Thyroid gland (tissue), 4 donors: ENCODE measurements around the gene DDX50. TPM values are rescaled to one million over a fixed set of nuclear protein-coding genes. Genes with fewer than 3 reads are reported as not detected.

ENCODE experiments used
- DNase-seq, 2 donors: peaks; one replicate each; pipeline ENCODE4 v3.0.0-alpha.2; 2019
- H3K27ac ChIP-seq, 3 donors: fragments of 200-600 bp; sonication (generic); 1 replicate in 2 of 3; 2 replicates in 1 of 3; pipeline ENCODE4 v1.5.1; 2016 to 2019; ENCODE audit warnings: mild to moderate bottlenecking in 1 of 3, moderate library complexity in 1 of 3
- H3K27me3 ChIP-seq: fragments of 200-600 bp; sonication (generic); one replicate; pipeline ENCODE4 v1.5.1; 2019
- H3K36me3 ChIP-seq, 2 donors: fragments of 200-600 bp; sonication (generic); one replicate each; pipeline ENCODE4 v1.5.1; 2016 to 2019
- H3K4me1 ChIP-seq, 2 donors: fragments of 200-600 bp; sonication (generic); one replicate each; pipeline ENCODE4 v1.5.1; 2017 to 2019
- H3K4me3 ChIP-seq, 3 donors: fragments of 200-600 bp; sonication (generic); replicated peaks in 1 of 3; 1 replicate in 2 of 3; 2 replicates in 1 of 3; pipeline ENCODE4 v1.5.1; 2016; ENCODE audit warnings: mild to moderate bottlenecking in 1 of 3
- H3K9me3 ChIP-seq: fragments of 200-600 bp; sonication (generic); one replicate; pipeline ENCODE4 v1.5.1; 2017
- POLR2A ChIP-seq, 2 donors: fragments of 450-650 bp; IDR thresholded peaks; one replicate each; pipeline ENCODE4 v1.6.1; 2017; ENCODE audit warnings: antibody characterized with exemption in 2 of 2, mild to moderate bottlenecking in 2 of 2, moderate library complexity in 1 of 2
- WGBS, 2 donors: methylation state at CpG; one replicate each; pipeline ENCODE4 v1.1.5; 2017; 5-methylcytosine and 5-hydroxymethylcytosine counted together
- intact Hi-C: fragments of 100-400 bp; cut with DNase I; formaldehyde crosslinking; loops from one replicate; pipeline ENCODE4 v1.15.1; 2023
- total RNA-seq, 4 donors: library from RNA; depleted of rRNA; stranded (reverse); fragments of >200 nt; gene quantifications; one replicate each; pipeline ENCODE4 v1.2.3, GENCODE V29; 2016
- TF ChIP-seq, protein P1 (sequence below), 6 experiments: fragments of 200-600 bp in 3 of 6; fragments of 450-650 bp in 3 of 6; sonication (generic) in 3 of 6; IDR thresholded peaks; one replicate each; pipeline ENCODE4 v1.5.1; 2016 to 2019; ENCODE audit warnings: antibody characterized with exemption in 6 of 6, mild to moderate bottlenecking in 2 of 6, inconsistent platforms in 1 of 6, moderate library complexity in 1 of 6

Gene DDX50
- total RNA-seq, 4 donors from 2014 or later = 36.3 to 51.3 (median 41.7) TPM

DNA sequence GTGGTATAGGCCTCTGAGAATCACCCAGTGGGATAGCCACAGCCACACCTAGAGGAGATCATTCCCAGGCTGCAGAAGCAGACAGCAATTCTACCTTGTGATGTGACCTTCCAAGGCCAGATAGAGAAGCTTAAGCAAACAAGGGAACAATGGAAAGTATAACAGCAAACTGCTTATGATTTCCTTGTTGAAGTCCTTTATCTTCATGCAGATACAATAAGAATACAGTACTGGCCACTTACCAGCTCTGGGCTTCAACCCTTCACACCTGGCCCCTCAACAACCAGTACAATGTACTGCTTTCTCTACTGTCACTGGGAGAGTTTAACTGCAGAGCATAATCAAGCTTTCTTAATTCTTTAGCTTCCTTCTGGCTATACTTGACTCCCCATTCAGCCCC lies 22.6 kb upstream of the DDX50 start:
- peaks cover 10 to 25% of the 10 kb centered on the region in 2 donors for H3K4me1 ChIP-seq
- H3K4me3 ChIP-seq = no peak overlapping the region
- DNase-seq = no peak
- no peaks in the 10 kb centered on the region for H3K9me3 ChIP-seq
- intact Hi-C loops = no loop called here
- H3K27me3 ChIP-seq = no peaks in the 10 kb centered on the region
- H3K27ac ChIP-seq = no peak overlapping the region
- H3K36me3 ChIP-seq = no peaks in the 10 kb centered on the region
- no peak for TF ChIP-seq POLR2A (IDR thresholded peaks at IDR 0.05)
- TF ChIP-seq, protein P1, sequence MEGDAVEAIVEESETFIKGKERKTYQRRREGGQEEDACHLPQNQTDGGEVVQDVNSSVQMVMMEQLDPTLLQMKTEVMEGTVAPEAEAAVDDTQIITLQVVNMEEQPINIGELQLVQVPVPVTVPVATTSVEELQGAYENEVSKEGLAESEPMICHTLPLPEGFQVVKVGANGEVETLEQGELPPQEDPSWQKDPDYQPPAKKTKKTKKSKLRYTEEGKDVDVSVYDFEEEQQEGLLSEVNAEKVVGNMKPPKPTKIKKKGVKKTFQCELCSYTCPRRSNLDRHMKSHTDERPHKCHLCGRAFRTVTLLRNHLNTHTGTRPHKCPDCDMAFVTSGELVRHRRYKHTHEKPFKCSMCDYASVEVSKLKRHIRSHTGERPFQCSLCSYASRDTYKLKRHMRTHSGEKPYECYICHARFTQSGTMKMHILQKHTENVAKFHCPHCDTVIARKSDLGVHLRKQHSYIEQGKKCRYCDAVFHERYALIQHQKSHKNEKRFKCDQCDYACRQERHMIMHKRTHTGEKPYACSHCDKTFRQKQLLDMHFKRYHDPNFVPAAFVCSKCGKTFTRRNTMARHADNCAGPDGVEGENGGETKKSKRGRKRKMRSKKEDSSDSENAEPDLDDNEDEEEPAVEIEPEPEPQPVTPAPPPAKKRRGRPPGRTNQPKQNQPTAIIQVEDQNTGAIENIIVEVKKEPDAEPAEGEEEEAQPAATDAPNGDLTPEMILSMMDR (IDR thresholded peaks at IDR 0.05) = no peak

DNA sequence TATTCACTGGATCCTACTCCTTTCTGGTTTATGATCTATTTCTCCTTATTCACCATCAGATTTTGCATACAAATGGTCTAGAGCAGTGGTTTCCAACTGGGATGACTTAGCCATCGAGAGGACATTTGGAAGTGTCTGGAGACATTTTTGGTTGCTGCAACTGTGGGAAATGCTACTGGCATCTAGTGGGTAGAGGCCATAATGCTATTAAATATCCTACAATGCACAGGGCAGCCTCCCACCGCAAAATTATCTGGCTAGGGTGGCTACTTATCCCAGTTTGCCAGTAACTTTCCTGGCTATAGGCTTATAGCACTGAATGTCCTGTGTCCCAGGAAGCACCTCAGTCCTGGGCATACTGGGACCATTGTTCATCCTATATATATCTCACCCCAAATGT lies 21.5 kb upstream of the DDX50 start:
- H3K4me3 ChIP-seq = no peak overlapping the region
- H3K27me3 ChIP-seq = no peaks in the 10 kb centered on the region
- TF ChIP-seq, protein P1 (IDR thresholded peaks at IDR 0.05) = no peak
- TF ChIP-seq POLR2A (IDR thresholded peaks at IDR 0.05) = no peak
- 93 to 100% methylated on average over 2 of the region's 2 CpGs for WGBS, 2 donors
- no peaks in the 10 kb centered on the region for H3K9me3 ChIP-seq
- intact Hi-C loops = no loop called here
- no peaks in the 10 kb centered on the region for H3K36me3 ChIP-seq
- no peak overlapping the region for H3K27ac ChIP-seq
- no peak for DNase-seq
- peaks cover 10 to 25% of the 10 kb centered on the region in 2 donors for H3K4me1 ChIP-seq

DNA sequence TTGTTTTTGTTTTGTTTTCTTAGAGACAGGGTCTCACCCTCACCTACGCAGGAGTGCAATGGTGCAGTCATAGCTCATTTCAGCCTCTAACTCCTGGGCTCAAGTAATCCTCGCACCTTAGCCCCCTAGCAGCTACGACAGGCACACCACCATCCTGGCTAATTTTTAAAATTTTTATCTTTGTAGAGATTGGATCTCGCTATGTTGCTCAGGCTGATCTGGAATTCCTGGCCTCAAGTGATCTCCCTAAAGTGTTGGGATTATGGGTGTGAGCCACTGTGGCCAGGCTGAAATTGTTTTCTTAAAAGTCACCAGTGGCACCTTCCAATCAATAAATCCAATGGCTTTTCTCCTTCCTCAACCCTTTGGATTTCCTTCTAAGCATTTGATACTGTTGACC lies 20.9 kb upstream of the DDX50 start:
- Histone ChIP-seq H3K27me3 (no peaks in the 10 kb centered on the region), H3K4me1 (peaks cover 10 to 25% of the 10 kb centered on the region in 2 donors), H3K4me3 (no peak overlapping the region), H3K27ac (no peak overlapping the region), H3K9me3 (no peaks in the 10 kb centered on the region), H3K36me3 (no peaks in the 10 kb centered on the region)
- intact Hi-C loops = no loop called here
- no peak for TF ChIP-seq POLR2A (IDR thresholded peaks at IDR 0.05)
- TF ChIP-seq, protein P1 (IDR thresholded peaks at IDR 0.05) = no peak
- no peak for DNase-seq
- WGBS, 2 donors = 98 to 99% methylated on average over 4 of the region's 4 CpGs

DNA sequence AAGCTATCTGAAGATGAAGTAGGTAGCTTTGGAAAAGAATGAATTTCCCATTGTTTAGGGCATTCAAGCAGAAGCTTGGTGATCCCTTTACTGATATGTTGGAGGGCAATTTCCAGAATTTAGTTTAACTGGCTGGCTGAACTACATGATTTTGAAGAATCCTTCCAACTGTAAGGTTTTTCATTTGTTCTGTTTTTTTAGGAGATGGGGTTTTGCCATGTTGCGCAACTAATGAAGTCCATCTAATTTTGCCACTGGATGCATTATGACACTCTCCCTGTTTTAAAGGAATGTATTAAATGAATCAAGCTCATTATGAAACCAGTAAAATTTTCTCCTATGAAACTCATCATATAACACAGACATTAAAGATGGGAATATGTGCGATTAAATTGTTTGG lies 6.1 kb upstream of the DDX50 start:
- no peak overlapping the region for H3K4me3 ChIP-seq
- WGBS, 2 donors = 97 to 98% methylated on average over 2 of the region's 2 CpGs
- no peaks in the 10 kb centered on the region for H3K9me3 ChIP-seq
- intact Hi-C loops = loop anchor here (5.0 to 10.0 kb wide), 3 partner anchors 68 to 340 kb away; partner anchors contain the start of gene STOX1
- no peaks in the 10 kb centered on the region for H3K27me3 ChIP-seq
- no peak for TF ChIP-seq POLR2A (IDR thresholded peaks at IDR 0.05)
- TF ChIP-seq, protein P1 (IDR thresholded peaks at IDR 0.05) = no peak
- H3K4me1 ChIP-seq = peaks cover under 1% of the 10 kb centered on the region in 2 donors
- DNase-seq = no peak
- H3K27ac ChIP-seq = no peak overlapping the region
- no peaks in the 10 kb centered on the region for H3K36me3 ChIP-seq

DNA sequence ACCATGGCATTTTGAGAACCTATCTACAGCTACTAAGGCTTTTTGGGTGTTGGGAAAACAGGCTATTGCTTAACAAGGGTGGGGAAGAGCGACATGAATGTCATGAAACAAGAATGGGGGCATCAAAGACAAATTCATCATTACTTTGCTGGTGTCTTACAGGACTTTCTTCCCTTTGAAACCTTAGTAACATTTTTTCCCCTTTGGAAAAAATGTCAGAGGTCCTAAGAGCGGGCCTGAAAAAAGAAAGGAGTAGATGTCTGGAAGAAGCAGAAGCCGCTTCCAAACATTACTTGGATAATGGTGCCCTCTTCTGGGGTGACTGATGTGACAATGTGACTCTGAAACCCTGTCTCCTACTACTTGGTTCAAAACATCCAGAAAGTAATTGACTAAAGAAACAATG lies 3.8 kb upstream of the DDX50 start:
- intact Hi-C loops = loop anchor here (5.0 to 10.0 kb wide), 3 partner anchors 70 to 343 kb away; partner anchors contain the start of gene STOX1

More for the DNA sequence above, 3.8 kb upstream of the DDX50 start:
- no peak overlapping the region for H3K27ac ChIP-seq
- WGBS, 2 donors = 38 to 49% methylated on average over 3 of the region's 3 CpGs
- no peaks in the 10 kb centered on the region for H3K36me3 ChIP-seq
- H3K4me3 ChIP-seq = no peak overlapping the region
- H3K27me3 ChIP-seq = no peaks in the 10 kb centered on the region
- peaks cover 6 to 7% of the 10 kb centered on the region in 2 donors for H3K4me1 ChIP-seq
- DNase-seq = peak; percentile 51 to 56
- TF ChIP-seq, protein P1 (IDR thresholded peaks at IDR 0.05) = peak in 4 of 6 experiments; percentile 62 to 74 (median 68)
- TF ChIP-seq POLR2A (IDR thresholded peaks at IDR 0.05) = no peak
- H3K9me3 ChIP-seq = no peaks in the 10 kb centered on the region
